Activated T-helper 1 cell treated with anti-CD3 and anti-CD28 coated beads, Interleukin-12 subunit alpha, Interleukin-12 subunit beta, Interleukin-2, Interleukin-4 antibody, amounts not matched to agents 30 ng/mL and 10 ng/mL and 1 ng/mL, durations not matched to agents 14 hours and 24 hours and 36 hours (primary cell): ENCODE data around the gene AGXT. TPM values are rescaled to one million over a fixed set of nuclear protein-coding genes. Genes with fewer than 3 reads are reported as not detected.

Experiments used
- DNase-seq: peaks from one replicate; pipeline ENCODE4 v3.0.0; 2021; ENCODE audit warnings: low spot score
- H3K27ac Mint-ChIP-seq: one replicate; pipeline ENCODE4 v1.8.0; 2021; ENCODE audit warnings: mild to moderate bottlenecking, mixed read lengths
- H3K27me3 Mint-ChIP-seq: one replicate; pipeline ENCODE4 v1.8.0; 2022; ENCODE audit warnings: mild to moderate bottlenecking, moderate library complexity, mixed read lengths; ENCODE audit not compliant: insufficient read depth
- H3K36me3 Mint-ChIP-seq: one replicate; pipeline ENCODE4 v1.8.0; 2021; ENCODE audit warnings: low read depth, mixed read lengths
- H3K4me1 Mint-ChIP-seq: one replicate; pipeline ENCODE4 v1.8.0; 2021; ENCODE audit warnings: low read depth, mixed read lengths
- H3K4me3 Mint-ChIP-seq: one replicate; pipeline ENCODE4 v1.8.0; 2021; ENCODE audit warnings: mild to moderate bottlenecking, moderate library complexity, mixed read lengths
- H3K9me3 Mint-ChIP-seq: one replicate; pipeline ENCODE4 v1.8.0; 2021; ENCODE audit warnings: mixed read lengths
- intact Hi-C: fragments of 100-400 bp; cut with micrococcal nuclease; formaldehyde crosslinking; loops from one replicate; pipeline ENCODE4 v1.15.1; 2024
- total RNA-seq: library from RNA; stranded (reverse); gene quantifications from 2 replicates; pipeline ENCODE4 v1.2.3, GENCODE V29; 2022

AGXT gene
- total RNA-seq, 1 donor from 2014 or later = not detected

GRCh38 chr2:240905176-240905781 is 36.7 kb downstream of the AGXT start:
- H3K27ac Mint-ChIP-seq = no peak overlapping the region
- no peaks in the 10 kb centered on the region for H3K36me3 Mint-ChIP-seq
- intact Hi-C loops = no loop called here
- no peak overlapping the region for H3K4me3 Mint-ChIP-seq
- DNase-seq = no peak
- H3K4me1 Mint-ChIP-seq = no peaks in the 10 kb centered on the region
- H3K27me3 Mint-ChIP-seq = no peaks in the 10 kb centered on the region
- no peaks in the 10 kb centered on the region for H3K9me3 Mint-ChIP-seq

GRCh38 chr2:240906141-240906910 is 37.7 kb downstream of the AGXT start, which contains the start of gene CROCC2:
TSS of gene CROCC2 (plus strand) at chr2:240906336. CDS start at chr2:240906514, 178 bp downstream.
- DNase-seq = no peak
- Mint-ChIP-seq H3K4me3 (no peak within 1 kb of the TSS), H3K27me3 (no peaks in the 10 kb centered on the region), H3K4me1 (no peaks in the 10 kb centered on the region), H3K27ac (no peak within 1 kb of the TSS), H3K9me3 (no peaks in the 10 kb centered on the region), H3K36me3 (no peaks in the 10 kb centered on the region)
- intact Hi-C loops = no loop called here

- Mint-ChIP-seq H3K27me3 (no peaks in the 10 kb centered on the region), H3K4me3 (no peak overlapping the region), H3K27ac (no peak overlapping the region), H3K4me1 (no peaks in the 10 kb centered on the region), H3K36me3 (no peaks in the 10 kb centered on the region), H3K9me3 (no peaks in the 10 kb centered on the region)
- intact Hi-C loops = no loop called here
- no peak for DNase-seq
Measured at GRCh38 chr2:240906911-240907590, 38.4 kb downstream of the AGXT start.

DNA sequence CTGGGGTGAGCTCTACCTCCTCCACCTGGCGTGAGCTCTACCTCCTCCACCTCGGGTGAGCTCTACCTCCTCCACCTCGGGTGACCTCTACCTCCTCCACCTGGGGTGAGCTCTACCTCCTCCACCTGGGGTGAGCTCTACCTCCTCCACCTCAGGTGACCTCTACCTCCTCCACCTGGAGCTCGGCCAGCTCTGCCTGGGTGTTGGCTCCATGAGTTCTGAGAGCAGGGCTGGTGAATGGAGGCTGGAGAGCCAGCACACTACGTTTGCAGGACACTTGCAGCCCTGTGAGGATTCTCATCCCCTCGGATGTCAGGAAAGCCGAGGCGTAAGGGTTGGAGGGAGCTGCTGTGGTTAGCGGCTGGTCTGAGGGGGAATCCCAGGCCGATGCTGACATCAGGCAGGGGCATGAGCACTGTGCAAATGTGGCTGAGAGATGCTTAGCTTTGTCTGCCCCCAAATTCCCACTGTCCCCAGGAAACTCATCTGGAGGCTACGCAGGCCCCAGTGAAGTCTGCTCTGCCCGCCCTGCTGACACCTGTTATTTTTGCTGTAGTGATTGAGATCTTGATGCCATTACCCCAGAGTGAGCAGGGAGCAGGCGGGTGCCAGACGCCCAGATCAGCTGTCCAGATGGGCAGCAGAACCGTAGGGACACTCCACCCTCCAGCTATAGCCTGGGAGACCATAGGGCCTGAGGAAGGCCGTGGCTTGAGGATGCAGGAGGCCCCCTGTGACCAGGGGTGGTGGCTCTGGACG is 40.8 kb downstream of the AGXT start:
- Mint-ChIP-seq H3K4me1 (no peaks in the 10 kb centered on the region), H3K4me3 (no peak overlapping the region), H3K9me3 (no peaks in the 10 kb centered on the region), H3K27me3 (peaks cover 5% of the 10 kb centered on the region), H3K27ac (no peak overlapping the region), H3K36me3 (no peaks in the 10 kb centered on the region)
- no peak for DNase-seq
- intact Hi-C loops = no loop called here

DNA sequence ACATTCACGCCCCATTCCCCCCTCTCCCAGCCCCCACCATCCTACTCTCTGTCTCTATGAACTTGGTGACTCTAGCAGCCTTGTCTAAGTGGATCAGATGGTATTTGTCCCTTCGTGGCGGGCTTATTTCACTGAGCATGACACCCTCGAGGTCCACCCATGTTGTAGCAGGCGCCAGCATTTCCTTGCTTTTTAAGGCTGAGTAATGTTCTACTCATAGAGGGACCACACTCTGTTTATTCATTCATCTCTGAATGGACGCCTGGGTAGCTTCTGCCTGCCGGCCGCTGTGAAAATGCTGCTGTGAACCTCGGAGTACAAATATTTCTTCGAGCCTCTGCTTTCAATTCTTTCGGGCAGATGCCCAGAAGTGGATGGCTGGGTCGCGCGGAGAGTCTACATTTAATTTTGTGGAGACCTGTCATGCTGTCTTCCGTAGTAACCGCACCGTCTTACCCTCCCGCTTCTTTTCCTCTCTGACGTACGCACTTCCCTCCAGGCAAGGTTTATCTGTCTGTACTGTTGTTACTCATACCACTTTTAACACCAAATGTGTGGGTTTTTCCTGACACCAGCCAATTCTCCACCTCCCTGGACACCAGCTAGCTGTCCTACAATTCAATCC is 43.1 kb downstream of the AGXT start:
- Mint-ChIP-seq H3K4me1 (no peaks in the 10 kb centered on the region), H3K36me3 (no peaks in the 10 kb centered on the region), H3K27ac (no peak overlapping the region), H3K27me3 (peaks cover 9% of the 10 kb centered on the region), H3K9me3 (no peaks in the 10 kb centered on the region), H3K4me3 (no peak overlapping the region)
- DNase-seq = no peak
- intact Hi-C loops = loop anchor here (5.0 kb wide), 1 partner anchor 701 kb away; no protein-coding TSS in a partner anchor

DNA sequence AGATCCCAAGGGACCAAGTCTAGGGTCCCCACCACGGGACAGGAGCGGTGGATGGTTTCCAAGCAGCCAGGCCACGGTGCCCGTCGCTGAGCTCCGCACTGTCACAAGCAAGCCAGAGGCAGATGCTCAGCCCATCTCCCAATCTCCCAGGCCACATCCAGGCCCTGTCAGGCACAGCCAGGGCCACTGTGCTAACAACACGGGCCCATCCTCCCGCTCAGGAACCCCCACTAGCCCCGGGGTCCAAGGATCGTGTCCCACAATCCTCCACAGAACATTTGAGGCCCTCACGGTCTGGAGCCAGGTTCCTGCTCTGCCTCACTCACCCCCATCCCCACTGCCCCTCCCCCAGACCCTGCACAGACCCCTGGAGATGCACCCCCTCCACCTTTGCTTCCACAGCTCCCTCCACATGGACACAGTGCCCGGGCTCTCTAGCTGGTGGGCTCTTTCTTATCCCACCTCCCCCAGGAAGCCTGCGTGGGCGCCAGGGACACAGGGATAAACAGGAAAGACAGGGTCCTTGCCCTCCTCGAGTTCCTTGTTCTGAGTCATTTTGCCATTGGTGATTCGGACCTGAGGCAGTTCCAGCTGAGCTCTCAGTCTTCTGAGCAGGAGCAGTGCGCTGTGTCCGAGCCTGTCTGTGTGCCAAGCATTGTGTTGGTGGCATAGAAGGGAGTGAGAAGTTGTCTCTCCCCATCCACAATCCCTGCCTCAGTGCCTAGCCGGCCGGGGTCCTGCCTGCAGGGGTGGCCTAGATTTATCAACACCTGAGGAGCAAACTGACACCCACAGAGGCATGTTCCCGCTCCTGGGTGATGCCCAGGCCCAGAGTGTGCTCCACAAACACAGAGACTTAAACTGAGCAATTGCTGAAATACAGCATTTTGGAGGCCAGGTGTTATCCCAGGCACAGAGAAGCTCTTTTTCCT is 44.5 kb downstream of the AGXT start:
- intact Hi-C loops = loop anchor here (5.0 kb wide), 1 partner anchor 699 kb away; no protein-coding TSS in a partner anchor
- H3K36me3 Mint-ChIP-seq = no peaks in the 10 kb centered on the region
- H3K27me3 Mint-ChIP-seq = peaks cover 13% of the 10 kb centered on the region
- no peaks in the 10 kb centered on the region for H3K9me3 Mint-ChIP-seq
- no peak overlapping the region for H3K4me3 Mint-ChIP-seq
- no peak for DNase-seq
- H3K27ac Mint-ChIP-seq = no peak overlapping the region
- H3K4me1 Mint-ChIP-seq = no peaks in the 10 kb centered on the region

GRCh38 chr2:240913810-240914644 is 45.4 kb downstream of the AGXT start:
- no peak overlapping the region for H3K4me3 Mint-ChIP-seq
- no peaks in the 10 kb centered on the region for H3K9me3 Mint-ChIP-seq
- H3K36me3 Mint-ChIP-seq = no peaks in the 10 kb centered on the region
- peaks cover 13% of the 10 kb centered on the region for H3K27me3 Mint-ChIP-seq
- H3K27ac Mint-ChIP-seq = no peak overlapping the region
- peak; percentile 48 for DNase-seq
- intact Hi-C loops = loop anchor here (5.0 kb wide), 1 partner anchor 698 kb away; no protein-coding TSS in a partner anchor
- no peaks in the 10 kb centered on the region for H3K4me1 Mint-ChIP-seq

- intact Hi-C loops = loop anchor here (5.0 kb wide), 1 partner anchor 697 kb away; no protein-coding TSS in a partner anchor
- H3K4me3 Mint-ChIP-seq = no peak overlapping the region
- DNase-seq = no peak
Measured at GRCh38 chr2:240914645-240915525, 46.3 kb downstream of the AGXT start.

DNA sequence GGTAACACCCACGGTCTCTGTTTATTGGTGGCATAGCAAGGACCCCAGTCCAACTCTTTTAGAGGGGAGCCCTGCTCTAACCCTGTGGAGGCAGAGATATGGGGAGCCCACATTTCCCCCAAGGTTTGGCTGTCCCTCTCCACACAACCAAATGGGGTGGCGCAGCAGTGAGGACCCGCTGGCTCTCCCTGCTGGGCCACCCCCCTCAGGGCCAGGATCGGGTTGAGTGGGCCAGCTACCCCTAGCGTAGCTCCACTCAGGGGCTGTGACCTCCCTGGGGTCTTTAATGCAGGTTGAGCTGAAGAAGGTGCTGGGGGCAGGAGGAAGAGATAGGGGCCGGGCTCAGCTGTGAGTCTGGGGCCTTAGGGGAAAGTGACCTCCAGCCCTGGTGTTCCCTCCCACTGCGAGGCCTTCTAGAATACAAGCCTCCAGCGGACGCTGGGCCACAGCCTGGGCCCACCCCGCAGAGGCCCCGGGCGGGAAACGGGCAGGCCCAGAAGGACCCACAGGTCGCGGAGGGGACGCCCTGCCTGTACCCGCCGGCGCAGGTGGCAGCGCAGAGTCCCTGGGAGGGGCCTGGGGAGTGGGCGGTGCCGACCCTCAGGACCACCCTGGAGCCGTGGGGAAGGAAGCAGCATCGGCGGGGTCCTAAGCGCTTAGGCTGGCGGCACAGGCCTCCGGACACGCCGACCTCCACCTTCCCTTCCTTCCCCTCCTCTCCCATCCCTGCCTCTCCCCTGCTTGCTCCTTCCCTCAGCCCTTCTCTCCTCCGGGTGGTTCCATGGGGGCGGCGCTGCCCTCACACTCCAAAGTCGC is 47.1 kb downstream of the AGXT start:
- intact Hi-C loops = no loop called here
- DNase-seq = no peak
- Mint-ChIP-seq H3K9me3 (no peaks in the 10 kb centered on the region), H3K36me3 (no peaks in the 10 kb centered on the region), H3K4me1 (no peaks in the 10 kb centered on the region), H3K4me3 (no peak overlapping the region), H3K27ac (no peak overlapping the region), H3K27me3 (peaks cover 13% of the 10 kb centered on the region)

More at GRCh38 chr2:240914645-240915525, 46.3 kb downstream of the AGXT start:
- Mint-ChIP-seq H3K27me3 (peaks cover 13% of the 10 kb centered on the region), H3K27ac (no peak overlapping the region), H3K36me3 (no peaks in the 10 kb centered on the region), H3K4me1 (no peaks in the 10 kb centered on the region), H3K9me3 (no peaks in the 10 kb centered on the region)

DNA sequence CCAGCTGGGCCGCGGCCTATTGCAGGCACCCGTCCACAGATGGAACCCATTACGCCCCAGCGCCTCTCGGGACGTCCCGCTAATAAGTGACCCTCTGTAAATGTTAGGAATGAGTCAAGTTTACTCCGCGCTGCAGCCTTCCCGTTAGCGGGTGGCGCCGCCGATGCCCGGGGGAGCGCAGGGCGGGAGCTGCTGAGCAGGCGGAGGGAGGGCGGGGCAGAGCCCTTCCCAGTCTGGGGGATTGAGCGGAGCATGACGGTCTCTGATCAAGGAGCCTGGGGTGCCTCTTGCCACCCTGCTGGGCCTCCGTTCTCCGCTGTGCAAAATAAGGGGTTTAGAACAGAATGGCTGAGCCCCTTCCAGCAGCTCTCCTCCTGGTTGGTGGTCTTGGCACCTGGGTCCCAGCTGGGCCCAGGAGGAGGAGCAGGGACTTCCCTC is 48.0 kb downstream of the AGXT start:
- no peaks in the 10 kb centered on the region for H3K4me1 Mint-ChIP-seq
- intact Hi-C loops = no loop called here
- H3K27ac Mint-ChIP-seq = no peak overlapping the region
- H3K36me3 Mint-ChIP-seq = no peaks in the 10 kb centered on the region
- no peak for DNase-seq
- peaks cover 13% of the 10 kb centered on the region for H3K27me3 Mint-ChIP-seq
- no peak overlapping the region for H3K4me3 Mint-ChIP-seq
- H3K9me3 Mint-ChIP-seq = no peaks in the 10 kb centered on the region
